MM.1S (cell line): ENCODE measurements around the gene RCN1.

Experiments used
- CTCF ChIP-seq: fragments of 300-600 bp; sonication (generic); IDR thresholded peaks from 2 replicates; pipeline ENCODE4 v1.5.1; 2016; ENCODE audit warnings: antibody characterized with exemption, low read length, mixed read lengths
- EZH2phosphoT487 ChIP-seq: fragments of 300-600 bp; sonication (generic); IDR thresholded peaks from 2 replicates; pipeline ENCODE4 v1.6.1; 2018; ENCODE audit warnings: antibody characterized with exemption, low read length

GRCh38 chr11:32050264-32050663 lies 40.6 kb upstream of the RCN1 start:
- no peak for TF ChIP-seq CTCF
- no peak for TF ChIP-seq EZH2phosphoT487
